ACHN (cell line): Measurements from ENCODE around the gene JAM3.

ENCODE experiments used
- DNase-seq: peaks from one replicate; pipeline ENCODE4 v3.0.0-alpha.2; 2015
- in situ Hi-C: cut with HindIII; loops from 2 replicates; pipeline ENCODE4 v1.10.0; 2017; ENCODE audit warnings: low sequenced_read_pairs, low pct_ligation_motif_present, low pct_unique_long_range_greater_than_20kb

The JAM3 gene

GRCh38 chr11:134052395-134052987, 16.4 kb upstream of the JAM3 start:
- DNase-seq, result no peak
- in situ Hi-C loops, result no loop called here

- in situ Hi-C loops, result no loop called here
- no peak for DNase-seq
Observed at GRCh38 chr11:134052988-134053945, 15.6 kb upstream of the JAM3 start.

GRCh38 chr11:134055029-134055428, 13.8 kb upstream of the JAM3 start:
- in situ Hi-C loops, result no loop called here
- no peak for DNase-seq

- DNase-seq, result no peak
- in situ Hi-C loops, result no loop called here
Observed at GRCh38 chr11:134060316-134060715, 8.6 kb upstream of the JAM3 start.

- in situ Hi-C loops, result no loop called here
- DNase-seq, result no peak
Observed at GRCh38 chr11:134062265-134063123, 6.4 kb upstream of the JAM3 start.

GRCh38 chr11:134063124-134063495, 5.8 kb upstream of the JAM3 start:
- in situ Hi-C loops, result no loop called here
- DNase-seq, result no peak

- in situ Hi-C loops, result no loop called here
- no peak for DNase-seq
Observed at GRCh38 chr11:134063991-134064747, 4.7 kb upstream of the JAM3 start.

GRCh38 chr11:134065381-134065780, 3.5 kb upstream of the JAM3 start:
- in situ Hi-C loops, result no loop called here

GRCh38 chr11:134066943-134067885, 1.7 kb upstream of the JAM3 start:
- in situ Hi-C loops, result no loop called here
- DNase-seq, result no peak

More at GRCh38 chr11:134065381-134065780, 3.5 kb upstream of the JAM3 start:
- no peak for DNase-seq

- DNase-seq, result no peak
- in situ Hi-C loops, result no loop called here
Observed at GRCh38 chr11:134069426-134070341, 812 bp downstream of the JAM3 start.

GRCh38 chr11:134070342-134070845, 1.5 kb downstream of the JAM3 start:
- no peak for DNase-seq
- in situ Hi-C loops, result no loop called here

- DNase-seq, result no peak
- in situ Hi-C loops, result no loop called here
Observed at GRCh38 chr11:134071306-134071705, 2.4 kb downstream of the JAM3 start.

- DNase-seq, result no peak
- in situ Hi-C loops, result no loop called here
Observed at GRCh38 chr11:134071766-134072402, 3.0 kb downstream of the JAM3 start.

- DNase-seq, result no peak
- in situ Hi-C loops, result no loop called here
Observed at GRCh38 chr11:134072844-134073243, 4.0 kb downstream of the JAM3 start.

- no peak for DNase-seq
Observed at GRCh38 chr11:134074346-134074745, 5.5 kb downstream of the JAM3 start.

GRCh38 chr11:134074766-134075165, 5.9 kb downstream of the JAM3 start:
- in situ Hi-C loops, result no loop called here
- DNase-seq, result no peak

More at GRCh38 chr11:134074346-134074745, 5.5 kb downstream of the JAM3 start:
- in situ Hi-C loops, result no loop called here
